HFFc6 (cell line): ENCODE measurements around the gene TRIM29. TPM values are rescaled to one million over a fixed set of nuclear protein-coding genes. Genes with fewer than 3 reads are reported as not detected.

ENCODE experiments used
- DNase-seq: peaks from one replicate; pipeline ENCODE4 v3.0.0-alpha.2; 2018
- H3K27ac Mint-ChIP-seq: 2 replicates; pipeline ENCODE4 v1.8.0; 2020; ENCODE audit warnings: mild to moderate bottlenecking, mixed read lengths
- H3K27me3 Mint-ChIP-seq: 2 replicates; pipeline ENCODE4 v1.8.0; 2021; ENCODE audit warnings: mild to moderate bottlenecking, moderate library complexity, mixed read lengths; ENCODE audit not compliant: insufficient read depth
- H3K36me3 Mint-ChIP-seq: 2 replicates; pipeline ENCODE4 v1.8.0; 2021; ENCODE audit warnings: low read depth, mixed read lengths
- H3K4me1 Mint-ChIP-seq: 2 replicates; pipeline ENCODE4 v1.8.0; 2020; ENCODE audit warnings: low read depth, mixed read lengths
- H3K4me3 Mint-ChIP-seq: 2 replicates; pipeline ENCODE4 v1.8.0; 2020; ENCODE audit warnings: mild to moderate bottlenecking, moderate library complexity, mixed read lengths
- H3K9me3 Mint-ChIP-seq: 2 replicates; pipeline ENCODE4 v1.8.0; 2020; ENCODE audit warnings: mild to moderate bottlenecking, mixed read lengths
- CTCF ChIP-seq: fragments of 200-600 bp; sonication (generic); IDR thresholded peaks from 2 replicates; pipeline ENCODE4 v1.5.0; 2021; ENCODE audit warnings: antibody characterized with exemption, mild to moderate bottlenecking
- total RNA-seq, 6 experiments: library from RNA; stranded (reverse); fragmentation: NEBNext Ultra II Directional; extraction: Animal tissue kit (Norgen Biotek cat#: 25700); gene quantifications; 2 replicates in 1 of 6; 3 replicates in 5 of 6; pipeline ENCODE4 v1.2.3, GENCODE V29; 2021

The TRIM29 gene
- total RNA-seq, 6 experiments from 2014 or later, result 1.5 to 3.2 (median 3.1) TPM

GRCh38 chr11:120141768-120142423 is 4.0 kb upstream of the TRIM29 start:
- Mint-ChIP-seq H3K4me3 (no peak overlapping the region), H3K9me3 (no peaks in the 10 kb centered on the region), H3K27ac (no peak overlapping the region), H3K36me3 (no peaks in the 10 kb centered on the region), H3K4me1 (no peaks in the 10 kb centered on the region), H3K27me3 (peaks cover 61% of the 10 kb centered on the region)
- TF ChIP-seq CTCF, result no peak
- no peak for DNase-seq

GRCh38 chr11:120141113-120141767 is 3.3 kb upstream of the TRIM29 start:
- Mint-ChIP-seq H3K27me3 (peaks cover 64% of the 10 kb centered on the region), H3K27ac (no peak overlapping the region), H3K36me3 (no peaks in the 10 kb centered on the region), H3K4me1 (no peaks in the 10 kb centered on the region), H3K9me3 (no peaks in the 10 kb centered on the region), H3K4me3 (no peak overlapping the region)
- TF ChIP-seq CTCF, result no peak
- no peak for DNase-seq

GRCh38 chr11:120139316-120140069 is 1.6 kb upstream of the TRIM29 start:
- Mint-ChIP-seq H3K27ac (no peak overlapping the region), H3K27me3 (peaks cover 66% of the 10 kb centered on the region), H3K4me1 (no peaks in the 10 kb centered on the region), H3K4me3 (no peak overlapping the region), H3K9me3 (no peaks in the 10 kb centered on the region), H3K36me3 (no peaks in the 10 kb centered on the region)
- DNase-seq, result no peak
- no peak for TF ChIP-seq CTCF

- no peak overlapping the region for H3K4me3 Mint-ChIP-seq
- no peaks in the 10 kb centered on the region for H3K36me3 Mint-ChIP-seq
- H3K4me1 Mint-ChIP-seq, result no peaks in the 10 kb centered on the region
- TF ChIP-seq CTCF, result no peak
- no peaks in the 10 kb centered on the region for H3K9me3 Mint-ChIP-seq
- H3K27me3 Mint-ChIP-seq, result peaks cover 65% of the 10 kb centered on the region
- DNase-seq, result no peak
- no peak overlapping the region for H3K27ac Mint-ChIP-seq
Observed at GRCh38 chr11:120137187-120137610, 714 bp downstream of the TRIM29 start.

- TF ChIP-seq CTCF, result no peak
- no peak for DNase-seq
- Mint-ChIP-seq H3K36me3 (no peaks in the 10 kb centered on the region), H3K27ac (no peak overlapping the region), H3K4me3 (no peak overlapping the region), H3K27me3 (peaks cover 62% of the 10 kb centered on the region), H3K4me1 (no peaks in the 10 kb centered on the region), H3K9me3 (no peaks in the 10 kb centered on the region)
Observed at GRCh38 chr11:120136356-120136755, 1.6 kb downstream of the TRIM29 start.
